K562 (cell line): Measurements from ENCODE around the gene FAM98C. TPM values are rescaled to one million over a fixed set of nuclear protein-coding genes. Genes with fewer than 3 reads are reported as not detected.

Experiments
- ARID3A ChIP-seq: IDR thresholded peaks from 2 replicates; pipeline ENCODE4 v1.6.1; 2012; ENCODE audit warnings: low read depth, low read length, improper control_type of control experiment, borderline replicate concordance
- ATF2 ChIP-seq: sonication (generic); formaldehyde crosslinking; IDR thresholded peaks from 2 replicates; pipeline ENCODE4 v1.8.1; 2022; ENCODE audit warnings: missing genetic modification reagents
- FOSL1 ChIP-seq: fragments of 200-800 bp; sonication (Bioruptor generic); conservative IDR thresholded peaks from 2 replicates; pipeline ENCODE4 v1.6.1; 2016; ENCODE audit warnings: missing genetic modification characterization, missing compliant biosample characterization
- FOXJ2 ChIP-seq: fragments of 200-800 bp; sonication (Bioruptor generic); IDR thresholded peaks from 2 replicates; pipeline ENCODE4 v1.6.1; 2016; ENCODE audit warnings: missing genetic modification characterization, missing compliant biosample characterization
- HDAC6 ChIP-seq: IDR thresholded peaks from 2 replicates; pipeline ENCODE4 v1.6.1; 2012; ENCODE audit warnings: low read depth, mild to moderate bottlenecking, control low read depth, inconsistent platforms, low read length, moderate library complexity
- HDAC8 ChIP-seq: fragments of 450-650 bp; IDR thresholded peaks from 2 replicates; pipeline ENCODE4 v1.6.1; 2016; ENCODE audit warnings: mild to moderate bottlenecking, missing genetic modification characterization, moderate library complexity, missing compliant biosample characterization
- KLF6 ChIP-seq: fragments of 250-450 bp; sonication (Bioruptor Pico); IDR thresholded peaks from 2 replicates; pipeline ENCODE4 v1.4.0; 2020; ENCODE audit warnings: mild to moderate bottlenecking, moderate library complexity, borderline replicate concordance
- L3MBTL2 ChIP-seq: fragments of 450-650 bp; IDR thresholded peaks from 2 replicates; pipeline ENCODE4 v1.6.1; 2016; ENCODE audit warnings: mild to moderate bottlenecking, moderate library complexity
- MCM7 ChIP-seq, 2 experiments: fragments of 450-650 bp; IDR thresholded peaks; 2 replicates each; pipeline ENCODE4 v1.6.1; 2016 to 2018
- RFX5 ChIP-seq: IDR thresholded peaks from 2 replicates; pipeline ENCODE4 v1.6.1; 2011; ENCODE audit warnings: low read depth, mild to moderate bottlenecking, improper control_type of control experiment, low read length
- SIX5 ChIP-seq, 2 experiments: IDR thresholded peaks; 2 replicates each; pipeline ENCODE4 v1.6.1; 2011; ENCODE audit warnings: low read length in 2 of 2, borderline replicate concordance in 1 of 2, low read depth in 1 of 2, mild to moderate bottlenecking in 1 of 2, moderate library complexity in 1 of 2; ENCODE audit not compliant: insufficient read depth in 1 of 2
- SLC30A9 ChIP-seq: fragments of 250-450 bp; sonication (Bioruptor Pico); IDR thresholded peaks from 2 replicates; pipeline ENCODE4 v1.8.0; 2022; ENCODE audit warnings: mild to moderate bottlenecking, moderate library complexity
- SMAD1 ChIP-seq: fragments of 150-350 bp; IDR thresholded peaks from 2 replicates; pipeline ENCODE4 v1.6.1; 2014; ENCODE audit warnings: low read length, low read depth; ENCODE audit not compliant: partially characterized antibody
- TARDBP ChIP-seq: fragments of 450-650 bp; IDR thresholded peaks from 2 replicates; pipeline ENCODE4 v1.6.1; 2016
- THAP12 ChIP-seq: fragments of 250-450 bp; sonication (Bioruptor Pico); IDR thresholded peaks from 2 replicates; pipeline ENCODE4 v1.9.0; 2021; ENCODE audit warnings: mild to moderate bottlenecking, inconsistent platforms
- ZNF707 ChIP-seq: fragments of 250-450 bp; sonication (Bioruptor Pico); conservative IDR thresholded peaks from 2 replicates; pipeline ENCODE4 v1.8.0; 2022; ENCODE audit warnings: inconsistent platforms, mild to moderate bottlenecking, moderate library complexity
- polyA plus RNA-seq, 8 experiments: library from polyadenylated mRNA; depleted of rRNA in 4 of 8; stranded (reverse) in 5 of 8; unstranded in 3 of 8; fragments of >200 nt; fragmentation: Nextera tagmentation in 2 of 8; fragmentation: Illumina TruSeq in 1 of 8; extraction: Ambion mirVana in 2 of 8; extraction: Trizol in 1 of 8; gene quantifications; 2 replicates each; pipeline versions ENCODE4 v1.2.1 to v1.2.3, GENCODE V29; 2011 to 2014; ENCODE audit warnings: inconsistent platforms in 1 of 8, missing spikeins in 1 of 8
- total RNA-seq, 7 experiments: library from RNA; depleted of rRNA in 6 of 7; stranded (reverse); fragments of >200 nt in 6 of 7; fragmentation: Illumina TruSeq in 2 of 7; extraction: Trizol in 2 of 7; gene quantifications; 2 replicates each; pipeline versions ENCODE4 v1.2.1 to v1.2.3, GENCODE V29; 2011 to 2021; ENCODE audit warnings: low replicate concordance in 1 of 7

Gene FAM98C
- total and polyA plus RNA-seq, 9 of the 15 experiments (the other 6 are each of a cell fraction or from before 2014, with no cell fraction given): 1.7 to 43.8 (median 13.7) TPM

GRCh38 chr19:38452430-38453366 is 49.8 kb downstream of the FAM98C start (continued):
- peak; percentile 100 for TF ChIP-seq L3MBTL2
- no peak for TF ChIP-seq RFX5
- peak; percentile 42; the same call in 1 of the 2 replicates for TF ChIP-seq HDAC8 (tag)
- no peak for TF ChIP-seq TARDBP
- TF ChIP-seq SMAD1: peak; percentile 47
- TF ChIP-seq THAP12 (CRISPR knock-in tag): peak; percentile 59; the same call in 1 of the 2 replicates
- no peak for TF ChIP-seq HDAC6
- TF ChIP-seq FOXJ2 (tag): no peak
- TF ChIP-seq SLC30A9 (CRISPR knock-in tag): no peak
- TF ChIP-seq FOSL1 (tag): no peak
- no peak for TF ChIP-seq SIX5 (IDR thresholded peaks at IDR 0.05; ENCODE audit: borderline replicate concordance in 1 of 2, insufficient read depth in 1 of 2, low read depth in 1 of 2, low read length in 2 of 2)
- no peak for TF ChIP-seq KLF6 (CRISPR knock-in tag)
- no peak for TF ChIP-seq ATF2 (CRISPR knock-in tag)
- TF ChIP-seq ARID3A: no peak
- TF ChIP-seq ZNF707: 0 out of 2 replicates have a peak, but pooled peaks have one; percentile 20
- TF ChIP-seq MCM7 (IDR thresholded peaks at IDR 0.05): no peak
